Chondrocyte (in vitro differentiated cells): Measurements from ENCODE around the gene CACNA1C. TPM values are rescaled to one million over a fixed set of nuclear protein-coding genes. Genes with fewer than 3 reads are reported as not detected.

Experiments used
- DNase-seq: peaks from one replicate; pipeline ENCODE4 v3.0.0; 2021; ENCODE audit warnings: mixed read lengths, low spot score
- H3K27ac Mint-ChIP-seq: one replicate; pipeline ENCODE4 v1.8.0; 2021; ENCODE audit warnings: mild to moderate bottlenecking, moderate library complexity, mixed read lengths; ENCODE audit not compliant: unreplicated experiment
- H3K27me3 Mint-ChIP-seq: 2 replicates; pipeline ENCODE4 v1.8.0; 2021; ENCODE audit warnings: low read depth, mixed read lengths
- H3K36me3 Mint-ChIP-seq: 2 replicates; pipeline ENCODE4 v1.8.0; 2021; ENCODE audit warnings: low read depth, mixed read lengths
- H3K4me1 Mint-ChIP-seq: 2 replicates; pipeline ENCODE4 v1.8.0; 2021; ENCODE audit warnings: low read depth, mild to moderate bottlenecking, mixed read lengths
- H3K4me3 Mint-ChIP-seq: one replicate; pipeline ENCODE4 v1.8.0; 2021; ENCODE audit warnings: mild to moderate bottlenecking, moderate library complexity, mixed read lengths; ENCODE audit not compliant: unreplicated experiment
- H3K9me3 Mint-ChIP-seq: 2 replicates; pipeline ENCODE4 v1.8.0; 2021; ENCODE audit warnings: low read depth, mixed read lengths
- total RNA-seq: library from RNA; stranded (reverse); gene quantifications from 3 replicates; pipeline ENCODE4 v1.2.1, GENCODE V29; 2021
- TF ChIP-seq, protein P1 (sequence below): fragments of 200-600 bp; sonication (generic); IDR thresholded peaks from 2 replicates; pipeline ENCODE4 v1.5.0; 2021; ENCODE audit warnings: antibody characterized with exemption, mild to moderate bottlenecking, moderate library complexity

CACNA1C gene
- total RNA-seq, 1 donor from 2014 or later = 27.0 TPM

DNA sequence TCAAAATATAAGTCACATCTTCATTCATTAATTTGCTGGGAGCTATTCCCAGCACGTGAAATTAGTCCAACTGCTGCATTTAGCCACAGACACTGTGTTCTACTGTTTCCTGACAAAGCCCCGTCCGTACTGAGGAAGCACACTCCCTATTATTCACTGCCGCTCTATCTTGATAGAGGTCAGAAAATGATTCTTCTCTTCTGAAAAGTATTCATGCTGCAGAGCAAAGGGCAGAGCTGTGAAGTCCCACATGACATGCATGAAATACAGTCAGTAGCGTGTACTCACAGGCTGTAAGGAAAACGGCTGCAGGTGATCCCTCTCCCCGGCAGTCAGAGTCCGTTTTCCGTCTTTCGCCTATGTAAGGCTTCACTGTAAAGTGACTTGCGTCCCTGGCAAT lies 439.4 kb downstream of the CACNA1C start:
- H3K36me3 Mint-ChIP-seq = peaks cover 21% of the 10 kb centered on the region
- no peak overlapping the region for H3K4me3 Mint-ChIP-seq
- no peaks in the 10 kb centered on the region for H3K9me3 Mint-ChIP-seq
- no peak for DNase-seq
- TF ChIP-seq, protein P1, sequence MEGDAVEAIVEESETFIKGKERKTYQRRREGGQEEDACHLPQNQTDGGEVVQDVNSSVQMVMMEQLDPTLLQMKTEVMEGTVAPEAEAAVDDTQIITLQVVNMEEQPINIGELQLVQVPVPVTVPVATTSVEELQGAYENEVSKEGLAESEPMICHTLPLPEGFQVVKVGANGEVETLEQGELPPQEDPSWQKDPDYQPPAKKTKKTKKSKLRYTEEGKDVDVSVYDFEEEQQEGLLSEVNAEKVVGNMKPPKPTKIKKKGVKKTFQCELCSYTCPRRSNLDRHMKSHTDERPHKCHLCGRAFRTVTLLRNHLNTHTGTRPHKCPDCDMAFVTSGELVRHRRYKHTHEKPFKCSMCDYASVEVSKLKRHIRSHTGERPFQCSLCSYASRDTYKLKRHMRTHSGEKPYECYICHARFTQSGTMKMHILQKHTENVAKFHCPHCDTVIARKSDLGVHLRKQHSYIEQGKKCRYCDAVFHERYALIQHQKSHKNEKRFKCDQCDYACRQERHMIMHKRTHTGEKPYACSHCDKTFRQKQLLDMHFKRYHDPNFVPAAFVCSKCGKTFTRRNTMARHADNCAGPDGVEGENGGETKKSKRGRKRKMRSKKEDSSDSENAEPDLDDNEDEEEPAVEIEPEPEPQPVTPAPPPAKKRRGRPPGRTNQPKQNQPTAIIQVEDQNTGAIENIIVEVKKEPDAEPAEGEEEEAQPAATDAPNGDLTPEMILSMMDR = no peak
- no peaks in the 10 kb centered on the region for H3K4me1 Mint-ChIP-seq
- H3K27me3 Mint-ChIP-seq = no peaks in the 10 kb centered on the region
- H3K27ac Mint-ChIP-seq = no peak overlapping the region

DNA sequence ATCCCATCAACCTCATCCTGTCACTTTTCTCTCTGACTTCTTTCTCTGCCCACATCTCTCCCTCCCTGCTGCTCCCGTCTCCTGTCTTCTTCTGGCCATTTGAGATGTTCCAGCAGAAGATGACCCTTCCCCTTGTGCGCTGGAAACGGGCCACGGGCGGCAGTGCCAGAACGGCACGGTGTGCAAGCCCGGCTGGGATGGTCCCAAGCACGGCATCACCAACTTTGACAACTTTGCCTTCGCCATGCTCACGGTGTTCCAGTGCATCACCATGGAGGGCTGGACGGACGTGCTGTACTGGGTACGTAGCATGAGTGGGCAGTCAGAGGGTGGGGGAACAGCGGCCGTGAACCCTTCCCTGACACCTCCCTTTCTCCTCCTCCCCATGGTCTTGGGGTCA lies 440.3 kb downstream of the CACNA1C start:
- no peak overlapping the region for H3K27ac Mint-ChIP-seq
- no peaks in the 10 kb centered on the region for H3K4me1 Mint-ChIP-seq
- H3K4me3 Mint-ChIP-seq = no peak overlapping the region
- H3K9me3 Mint-ChIP-seq = no peaks in the 10 kb centered on the region
- H3K36me3 Mint-ChIP-seq = peaks cover 16% of the 10 kb centered on the region
- H3K27me3 Mint-ChIP-seq = no peaks in the 10 kb centered on the region
- no peak for DNase-seq
- TF ChIP-seq, protein P1 = no peak

DNA sequence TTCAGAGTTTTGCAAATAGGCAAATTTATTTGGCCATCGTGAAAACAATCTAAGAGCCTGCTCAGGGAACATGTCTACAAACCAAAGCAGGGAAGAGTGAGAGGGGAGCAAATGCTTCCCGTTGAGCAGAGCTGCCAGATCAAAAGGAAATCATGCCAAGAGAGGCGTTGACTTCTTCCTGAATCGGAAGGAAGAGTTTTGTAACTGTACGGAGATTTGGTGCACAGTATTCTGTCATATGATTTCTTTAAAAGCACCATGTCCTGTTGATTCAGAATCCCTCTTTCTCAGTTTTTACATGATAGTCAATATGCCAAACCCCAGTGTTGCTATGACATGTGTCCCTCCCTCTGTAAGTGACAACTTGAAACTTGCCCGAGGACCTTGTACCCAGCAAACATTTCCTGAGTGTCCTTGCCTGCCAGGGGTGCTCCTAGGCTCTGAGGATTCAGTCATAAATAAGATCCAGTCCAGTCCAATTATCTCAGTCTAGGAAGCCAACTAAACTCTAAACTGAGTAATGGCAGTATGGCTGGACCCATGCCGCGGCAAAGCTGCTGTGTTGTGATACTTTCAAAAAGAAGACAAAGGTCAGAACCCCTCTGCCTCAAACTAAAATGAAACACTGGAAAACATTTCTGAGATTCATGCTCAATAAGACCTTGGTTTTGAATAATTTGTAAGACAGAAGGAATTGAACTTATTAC lies 441.9 kb downstream of the CACNA1C start:
- Mint-ChIP-seq H3K36me3 (peaks cover 16% of the 10 kb centered on the region), H3K9me3 (no peaks in the 10 kb centered on the region), H3K27me3 (no peaks in the 10 kb centered on the region), H3K4me3 (no peak overlapping the region), H3K27ac (no peak overlapping the region), H3K4me1 (no peaks in the 10 kb centered on the region)
- TF ChIP-seq, protein P1 = no peak
- DNase-seq = no peak

DNA sequence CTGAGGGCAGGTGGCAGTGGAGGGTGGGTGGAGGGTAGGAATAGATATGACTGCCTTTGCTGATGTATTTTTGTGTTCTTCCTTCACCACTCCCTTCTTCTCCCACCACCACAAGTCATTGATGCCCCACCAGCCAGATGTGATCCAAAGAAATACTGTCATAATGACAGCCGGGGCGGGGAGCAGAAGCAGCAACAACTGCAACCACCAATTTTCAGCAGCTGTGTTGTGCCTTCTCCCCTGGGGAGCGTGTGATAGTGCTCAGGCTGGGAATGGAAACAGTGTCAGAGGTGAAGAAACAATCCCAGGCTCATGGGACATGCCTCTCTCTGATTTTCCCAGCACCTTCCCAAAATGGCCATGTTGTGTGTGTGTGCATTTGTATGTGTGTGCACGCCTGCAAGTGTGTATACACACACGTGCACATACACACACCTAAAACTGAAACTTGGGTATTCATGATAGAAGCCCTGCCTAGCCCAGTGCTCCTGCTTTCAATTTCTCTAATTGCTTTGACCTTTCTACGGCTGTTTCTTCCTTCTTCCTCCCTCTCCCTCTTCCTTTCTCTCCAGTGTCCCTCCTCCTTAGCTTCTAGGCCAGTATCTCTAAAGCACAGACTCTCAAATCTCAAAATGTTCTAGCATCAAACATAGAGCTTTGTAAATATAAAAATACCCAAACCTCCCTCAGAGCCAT lies 442.8 kb downstream of the CACNA1C start:
- peaks cover 16% of the 10 kb centered on the region for H3K36me3 Mint-ChIP-seq
- DNase-seq = no peak
- no peaks in the 10 kb centered on the region for H3K4me1 Mint-ChIP-seq
- no peak overlapping the region for H3K4me3 Mint-ChIP-seq
- H3K9me3 Mint-ChIP-seq = no peaks in the 10 kb centered on the region
- H3K27me3 Mint-ChIP-seq = no peaks in the 10 kb centered on the region
- TF ChIP-seq, protein P1 = no peak
- no peak overlapping the region for H3K27ac Mint-ChIP-seq

DNA sequence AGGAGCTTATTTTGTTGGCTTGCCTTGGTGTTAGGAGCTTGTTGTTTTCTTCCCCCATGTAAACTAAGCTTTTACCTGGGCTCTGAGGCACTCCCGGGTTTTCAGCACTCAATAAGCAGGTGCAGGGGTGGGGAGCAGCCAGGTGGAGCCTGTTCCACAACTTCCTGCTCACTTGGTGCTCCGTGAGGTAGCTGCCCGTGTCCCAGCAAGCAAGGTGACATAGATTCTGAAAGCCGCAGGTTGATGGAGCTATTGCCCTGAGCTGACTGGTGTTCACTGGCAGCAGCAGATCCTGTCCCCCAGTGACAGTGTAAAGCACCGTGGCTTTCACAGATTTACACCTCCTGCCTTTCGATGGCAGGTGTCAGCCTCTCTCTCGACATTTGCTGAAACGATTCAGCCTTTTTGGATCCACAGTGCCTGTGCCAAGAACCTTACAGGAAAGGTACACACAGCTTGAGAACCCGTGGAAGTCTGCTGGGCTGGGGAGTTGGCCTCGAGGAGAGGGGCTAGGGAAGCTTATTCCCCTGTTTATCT lies 446.2 kb downstream of the CACNA1C start:
- no peak overlapping the region for H3K4me3 Mint-ChIP-seq
- TF ChIP-seq, protein P1 = no peak
- H3K27ac Mint-ChIP-seq = no peak overlapping the region
- H3K4me1 Mint-ChIP-seq = peaks cover 9% of the 10 kb centered on the region
- no peaks in the 10 kb centered on the region for H3K27me3 Mint-ChIP-seq
- no peak for DNase-seq
- peaks cover 16% of the 10 kb centered on the region for H3K36me3 Mint-ChIP-seq
- no peaks in the 10 kb centered on the region for H3K9me3 Mint-ChIP-seq
